Posterior cingulate gyrus (tissue), 11 donors: ENCODE measurements around the gene LRRC8A.
"Not testable (repeated sequence)": the region's sequence is repeated elsewhere in the genome, so short reads cannot be mapped to it uniquely, and the experiment has no call there.

ENCODE experiments used
- DNase-seq, 10 donors: peaks; one replicate each; pipeline versions ENCODE4 v3.0.0 to v3.0.0-alpha.2; 2020 to 2021; ENCODE audit warnings: mixed read lengths in 3 of 10
- intact Hi-C: fragments of 100-400 bp; cut with DNase I; formaldehyde crosslinking; loops from one replicate; pipeline ENCODE4 v1.15.1; 2023

The LRRC8A gene

DNA sequence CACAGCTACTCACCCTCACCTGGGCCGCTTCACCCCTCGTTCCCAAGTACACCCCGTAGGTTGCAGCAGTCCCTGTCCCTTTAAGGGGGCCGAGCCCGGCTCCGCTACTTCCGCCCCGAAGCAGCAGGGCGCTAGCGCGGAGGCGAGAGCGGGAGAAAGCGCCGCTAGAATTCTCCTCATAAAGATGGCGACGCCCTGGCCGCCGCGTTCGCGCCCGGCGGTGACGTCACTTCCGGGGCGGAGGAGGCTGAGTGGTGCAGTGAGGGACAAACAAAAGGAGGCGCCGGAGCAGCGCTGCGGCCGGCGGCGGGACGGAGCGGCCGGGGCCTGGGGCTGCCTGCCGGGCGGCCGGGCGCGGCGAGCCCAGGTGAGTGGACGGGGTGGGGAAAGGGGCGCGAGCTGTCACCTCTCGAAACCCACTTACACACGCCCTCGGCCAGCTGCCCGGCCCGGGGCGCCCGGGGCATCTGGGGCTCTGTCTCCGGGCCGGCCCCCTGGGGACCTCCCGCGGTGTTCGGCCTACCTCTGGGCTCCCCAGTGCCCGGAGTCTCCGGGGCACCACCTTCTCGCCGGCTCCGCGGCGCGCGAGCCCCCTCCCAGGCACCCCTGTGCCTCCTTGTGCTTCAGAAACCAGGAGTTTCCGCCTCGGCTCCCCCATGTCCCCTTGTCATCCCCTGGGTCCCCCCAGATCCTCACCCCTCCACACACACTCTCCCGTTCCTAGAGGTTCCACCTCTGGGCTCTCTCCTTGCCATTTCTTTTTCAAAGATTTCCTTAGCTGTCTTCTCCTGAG, at the start of gene LRRC8A, which contains the start of gene KYAT1:
LRRC8A (plus strand) TSS at position 250 of the 793 bp plus-strand sequence. CDS start 25,032 bp downstream, outside the sequence.
KYAT1 (minus strand) TSS at position 67 of the 793 bp plus-strand sequence. CDS start 36,545 bp downstream, outside the sequence.
- intact Hi-C loops = loop anchor here (5.0 kb wide), 1 partner anchor 40 kb away; the partner anchor contains the start of gene PHYHD1
- peak; percentile 96 to 100 (median 98) for DNase-seq

DNA sequence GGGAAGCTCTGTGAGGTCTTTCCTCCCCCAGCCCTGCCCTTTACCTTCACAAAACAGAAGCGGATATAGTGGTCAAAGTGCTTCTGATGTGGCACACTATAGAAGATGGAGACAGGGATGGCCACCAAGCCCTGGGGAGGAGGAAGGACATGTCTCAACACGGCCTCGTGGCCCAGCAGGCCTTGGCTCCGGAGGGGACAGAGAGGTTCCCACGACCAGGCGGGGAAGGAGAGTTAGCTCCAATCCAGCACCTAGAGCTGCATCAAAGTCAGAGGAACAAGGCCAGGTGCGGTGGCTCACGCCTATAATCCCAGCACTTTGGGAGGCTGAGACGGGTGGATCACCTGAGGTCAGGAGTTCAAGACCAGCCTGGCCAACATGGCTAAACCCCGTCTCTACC, 48.2 kb upstream of the LRRC8A start:
- intact Hi-C loops = no loop called here
- peak in 4 of 10 donors; percentile 24 to 64 (median 53) for DNase-seq

DNA sequence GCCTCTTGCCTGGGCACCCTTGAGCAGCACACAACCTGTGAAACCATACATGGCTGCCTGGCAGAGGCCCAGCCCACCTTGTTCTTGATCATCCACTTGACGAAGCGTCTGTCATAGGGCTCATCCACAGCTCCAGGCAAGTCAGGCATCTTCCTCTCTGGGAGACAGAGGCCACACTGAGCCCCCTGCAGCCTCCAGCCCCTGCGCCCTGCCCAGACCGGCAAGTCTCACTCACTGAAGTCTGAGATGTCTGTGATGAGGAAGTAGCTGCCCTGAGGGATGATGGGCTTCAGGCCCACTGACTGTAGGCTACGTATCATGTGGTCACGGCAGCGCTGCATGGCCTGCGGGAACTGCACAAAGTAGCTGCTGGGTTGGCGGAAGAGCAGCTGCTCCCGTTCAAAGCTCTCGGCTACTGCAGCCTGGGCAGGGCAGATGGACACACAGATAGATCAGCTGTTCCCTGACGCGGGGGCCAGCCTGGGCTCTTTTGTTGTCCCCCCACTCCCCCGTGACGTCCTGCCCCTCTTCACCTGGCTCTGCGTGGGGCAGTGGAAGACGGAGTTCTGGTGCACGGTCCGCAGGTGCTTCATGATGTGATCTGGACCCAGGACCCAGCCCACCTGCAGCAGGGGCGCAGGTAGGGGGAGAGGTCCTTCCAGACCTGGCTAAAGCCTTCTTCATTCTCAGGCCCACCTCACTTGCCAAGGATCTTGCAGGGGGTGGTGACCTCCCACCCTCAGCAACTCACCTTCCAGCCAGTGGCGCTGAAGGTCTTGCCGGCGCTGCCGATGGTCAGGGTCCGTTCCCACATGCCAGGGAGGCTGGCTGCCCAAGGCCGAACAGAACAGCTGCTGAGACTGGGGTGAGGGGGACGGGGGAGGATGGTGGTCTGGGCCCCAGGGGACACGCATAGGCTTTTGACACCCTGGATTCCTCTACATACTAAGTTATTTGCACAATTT, 46.4 kb upstream of the LRRC8A start:
- intact Hi-C loops = no loop called here
- peak in 3 of 10 donors; percentile 57 to 77 (median 60) for DNase-seq

DNA sequence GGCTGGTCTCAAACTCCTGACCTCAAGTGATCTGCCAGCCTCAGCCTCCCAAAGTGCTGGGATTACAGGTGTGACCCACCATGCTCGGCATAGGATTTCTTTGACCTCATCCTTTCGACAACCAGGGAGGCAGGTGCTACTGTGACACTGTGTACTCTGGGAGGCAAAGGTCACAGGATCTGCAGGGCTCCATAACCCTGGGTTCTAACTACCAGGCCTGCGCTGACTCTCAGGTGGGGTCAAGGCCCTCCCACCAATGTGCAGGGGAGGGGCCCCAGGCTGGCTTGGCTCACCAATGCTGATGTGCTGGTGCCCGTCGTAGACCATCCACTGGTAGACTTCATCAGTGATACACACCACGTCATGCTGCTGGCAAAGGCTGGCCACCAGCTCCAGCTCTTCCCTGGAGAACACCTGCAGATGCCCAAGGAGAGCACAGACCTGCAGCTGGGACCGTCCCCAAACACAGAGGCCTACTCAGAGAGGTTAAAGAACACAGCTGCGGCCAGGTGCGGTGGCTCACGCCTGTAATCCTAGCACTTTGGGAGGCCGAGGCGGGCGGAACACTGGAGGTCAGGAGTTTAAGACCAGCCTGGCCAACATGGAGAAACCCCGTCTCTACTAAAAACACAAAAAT, 45.3 kb upstream of the LRRC8A start:
- intact Hi-C loops = no loop called here
- peak in 3 of 10 donors; percentile 14 to 51 (median 27) for DNase-seq

DNA sequence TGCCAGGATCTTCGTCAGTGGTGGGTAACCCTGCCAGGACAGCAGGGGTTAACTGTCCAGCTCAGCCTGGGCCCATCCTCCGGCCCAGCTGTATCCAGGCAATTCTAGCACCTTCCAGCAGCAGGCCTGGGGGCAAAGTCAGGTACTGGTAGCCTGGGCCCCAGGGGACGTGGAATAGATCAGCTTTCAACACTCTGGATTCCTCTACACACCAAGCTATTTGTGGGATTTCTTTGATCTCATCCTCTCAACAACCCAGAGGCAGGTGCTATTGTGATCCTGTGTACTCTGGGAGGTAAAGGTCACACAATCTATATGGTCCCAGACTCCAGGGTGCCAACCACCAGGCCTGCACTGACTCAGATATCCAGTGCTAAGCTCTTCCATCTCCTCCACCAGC, 43.6 kb upstream of the LRRC8A start:
- intact Hi-C loops = no loop called here
- DNase-seq = peak in 1 of 10 donors; percentile 23

DNA sequence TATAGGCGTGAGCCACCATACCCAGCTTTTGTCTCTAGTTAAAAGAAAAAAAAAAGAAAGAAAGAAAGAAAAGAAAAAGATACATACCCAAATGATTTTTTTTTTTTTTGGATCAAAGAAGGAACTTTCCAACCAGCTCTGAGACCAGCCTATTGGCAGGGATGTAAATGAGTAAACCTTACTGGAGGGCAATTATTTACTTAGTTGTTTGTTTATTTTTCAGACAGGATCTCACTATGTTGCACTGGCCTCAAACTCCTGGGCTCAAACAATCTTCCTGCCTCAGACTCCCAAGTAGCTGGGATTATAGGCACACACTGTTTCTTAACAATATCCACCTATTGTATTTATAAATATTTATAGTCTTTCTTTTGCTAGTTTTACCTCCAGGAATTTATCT, 41.4 kb upstream of the LRRC8A start:
- DNase-seq = no peak
- intact Hi-C loops = no loop called here

DNA sequence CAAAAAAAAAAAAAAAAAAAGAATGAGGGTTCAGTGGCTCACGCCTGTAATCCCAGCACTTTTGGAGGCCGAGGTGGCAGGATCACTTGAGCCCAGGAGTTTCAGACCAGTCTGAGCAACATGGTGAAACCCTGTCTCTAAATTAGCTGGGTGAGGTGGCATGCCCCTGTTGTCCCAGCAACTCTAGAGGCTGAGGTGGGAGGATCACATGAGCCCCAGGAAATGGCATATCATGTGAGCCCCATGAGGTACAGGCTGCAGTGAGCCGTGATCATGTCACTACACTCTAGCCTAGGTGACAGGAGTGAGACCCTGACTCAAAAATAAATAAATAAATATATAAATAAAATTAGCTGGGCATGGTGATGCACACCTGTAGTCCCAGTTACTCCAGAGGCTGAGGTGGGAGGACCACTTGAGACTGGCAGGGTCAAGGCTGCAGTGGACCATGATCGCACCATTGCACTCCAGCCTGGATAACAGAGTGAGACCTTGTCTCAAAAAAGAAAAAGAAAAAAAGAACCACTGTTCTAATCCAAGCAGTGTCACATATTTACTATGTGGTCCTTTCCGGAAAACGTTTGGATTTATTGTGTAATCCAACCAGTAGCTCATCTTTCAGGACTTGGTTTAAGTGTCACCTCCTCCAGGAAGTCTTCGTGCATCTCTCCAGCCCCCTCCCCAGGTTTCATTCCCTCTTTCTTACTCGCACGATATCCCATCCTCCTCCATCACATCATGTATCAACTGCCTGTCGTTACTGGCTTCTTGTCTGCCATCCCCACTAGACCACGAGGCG, 40.0 kb upstream of the LRRC8A start:
- intact Hi-C loops = no loop called here
- DNase-seq = peak in 2 of 10 donors; percentile 21 to 39

DNA sequence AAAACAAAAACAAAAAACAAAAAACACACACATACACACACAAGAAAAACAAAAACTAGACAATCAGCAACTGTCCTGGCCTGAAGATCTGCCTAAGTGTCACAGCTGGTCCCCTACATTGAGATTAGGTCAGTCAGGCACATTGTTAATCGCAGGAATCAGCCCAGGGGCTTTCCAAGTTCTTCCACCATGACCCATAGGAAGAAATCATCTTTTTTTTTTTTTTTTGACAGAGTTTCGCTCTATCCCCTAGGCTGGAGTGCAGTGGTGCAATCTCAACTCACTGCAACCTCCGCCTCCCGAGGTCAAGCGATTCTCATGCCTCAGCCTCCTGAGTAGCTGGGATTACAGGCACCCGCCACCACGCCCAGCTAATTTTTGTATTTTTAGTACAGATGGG, 38.8 kb upstream of the LRRC8A start:
- DNase-seq = peak in 1 of 10 donors; percentile 18
- intact Hi-C loops = not testable (repeated sequence)

DNA sequence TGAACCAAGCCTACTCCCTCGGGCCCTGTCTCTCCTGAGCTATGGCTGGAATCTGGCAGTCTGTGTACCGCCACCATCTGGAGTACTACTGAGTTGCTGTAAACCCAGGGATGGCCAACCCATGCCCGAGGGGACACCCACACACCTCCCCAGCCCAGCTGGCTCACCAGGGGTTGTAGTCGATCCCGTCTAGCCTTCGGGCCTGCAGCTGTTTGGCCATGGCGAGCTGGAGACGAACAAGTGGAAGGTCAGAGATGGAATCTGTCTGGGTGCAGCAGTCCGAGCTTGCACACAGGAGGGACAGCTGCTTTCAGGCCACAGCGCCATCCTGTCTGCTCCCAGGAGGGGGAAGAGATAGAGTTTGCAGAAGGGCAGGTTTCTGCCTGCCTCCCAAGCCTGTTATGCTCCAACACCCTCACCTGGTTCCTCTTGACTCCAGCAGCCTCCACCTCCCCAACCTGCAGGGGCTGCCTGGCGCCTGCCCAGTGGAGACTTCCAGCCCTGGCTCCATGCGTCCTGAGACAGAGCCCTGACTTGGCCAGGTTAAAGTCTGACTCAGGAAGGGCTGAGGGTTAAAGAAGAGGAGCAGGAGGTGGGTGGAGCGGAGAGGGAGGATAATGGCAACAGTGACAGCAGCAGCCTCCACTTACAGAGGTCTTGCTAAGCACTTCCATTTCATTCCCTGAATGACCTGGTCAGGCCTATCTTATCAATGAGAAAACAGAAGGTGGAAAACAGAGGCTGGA, 36.6 kb upstream of the LRRC8A start:
- peak in 2 of 10 donors; percentile 62 to 72 for DNase-seq
- intact Hi-C loops = no loop called here

DNA sequence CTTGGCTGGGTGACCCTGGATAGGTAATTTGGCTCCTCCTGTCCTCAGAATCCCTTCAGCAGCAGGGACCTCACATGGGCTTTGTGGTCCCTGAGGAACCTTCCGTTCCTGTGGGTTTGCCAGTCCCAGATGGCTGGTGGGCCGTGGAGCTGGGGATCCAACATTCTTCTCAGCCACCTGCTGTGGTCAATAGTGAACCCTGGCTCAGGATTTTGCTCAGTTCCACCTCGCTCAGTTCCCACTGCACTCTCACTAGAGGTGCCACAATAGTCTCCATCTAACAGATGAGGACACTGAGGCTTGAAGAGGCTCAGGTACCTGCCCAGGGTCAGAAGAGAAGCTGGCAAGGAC, 35.3 kb upstream of the LRRC8A start:
- intact Hi-C loops = no loop called here
- peak in 2 of 10 donors; percentile 1 to 69 for DNase-seq

DNA sequence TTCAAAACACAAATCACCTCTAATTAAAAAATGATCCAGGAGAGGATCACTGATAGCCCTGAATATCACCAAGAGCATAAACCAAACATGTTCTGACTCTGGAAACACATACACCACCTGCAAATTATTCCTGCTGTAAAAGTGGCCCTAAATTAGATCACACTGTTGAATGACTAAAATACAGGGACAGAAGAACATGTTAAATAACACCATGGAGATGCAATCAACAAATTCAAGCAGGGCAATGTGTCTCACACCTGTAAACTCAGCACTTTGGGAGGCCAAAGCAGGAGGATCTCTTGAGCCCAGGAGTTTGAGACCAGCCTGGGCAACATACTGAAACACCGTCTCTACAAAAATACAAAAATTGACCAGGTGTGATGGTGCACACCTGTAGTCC, 34.1 kb upstream of the LRRC8A start:
- DNase-seq = no peak
- intact Hi-C loops = no loop called here

DNA sequence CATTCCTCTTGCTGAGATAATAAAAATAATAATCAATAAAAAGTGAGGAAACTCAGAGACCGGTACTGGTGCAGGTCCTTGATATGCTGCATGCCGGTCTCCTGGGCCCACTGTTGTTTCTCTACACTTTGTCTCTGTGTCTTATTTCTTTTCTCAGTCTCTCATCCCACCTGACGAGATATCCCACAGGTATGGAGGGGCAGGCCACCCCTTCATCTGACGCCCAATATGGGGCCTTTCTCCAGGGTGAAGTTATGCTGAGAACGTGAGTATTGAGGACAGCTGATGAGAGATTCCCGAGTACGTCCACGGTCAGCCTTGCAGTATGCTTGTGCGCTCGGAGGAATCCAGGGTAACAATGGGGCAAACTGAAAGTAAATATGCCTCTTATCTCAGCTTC, 30.9 kb upstream of the LRRC8A start:
- DNase-seq = peak in 1 of 10 donors; percentile 8
- intact Hi-C loops = not testable (repeated sequence)

DNA sequence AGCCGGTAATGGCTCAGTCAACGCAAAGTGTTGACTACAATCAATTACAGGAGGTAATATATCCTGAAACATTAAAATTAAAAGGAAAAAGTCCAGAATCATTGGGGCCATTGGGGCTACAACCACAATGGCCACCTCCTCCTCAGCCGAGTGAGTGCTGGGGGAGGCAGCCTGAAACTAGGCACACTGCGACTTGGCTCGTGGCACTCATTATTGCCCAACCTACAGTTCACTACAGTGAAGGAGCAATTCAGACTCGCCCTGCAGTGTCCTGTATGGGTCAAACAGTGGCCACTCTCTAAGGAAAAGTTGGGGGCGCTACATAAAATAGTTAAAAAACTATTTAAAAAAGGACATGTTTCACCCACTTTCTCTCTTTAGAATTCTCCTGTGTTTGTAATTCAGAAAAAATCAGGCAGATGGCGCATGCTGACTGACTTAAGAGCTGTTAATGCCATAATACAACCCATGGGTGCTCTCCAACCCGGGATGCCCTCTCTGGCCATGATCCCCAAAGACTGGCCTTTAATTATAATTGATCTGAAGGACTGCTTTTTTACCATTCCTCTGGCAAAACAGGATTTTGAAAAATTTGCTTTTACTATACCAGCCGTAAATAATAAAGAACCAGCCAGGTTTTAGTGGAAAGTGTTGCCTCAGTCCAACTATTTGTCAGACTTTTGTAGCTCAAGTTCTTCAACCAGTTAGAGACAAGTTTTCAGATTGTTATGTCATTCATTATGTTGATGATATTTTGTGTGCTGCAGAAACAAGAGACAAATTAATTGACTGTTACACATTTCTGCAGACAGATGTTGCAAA, 29.9 kb upstream of the LRRC8A start:
- intact Hi-C loops = loop anchor here (1.0 kb wide), 1 partner anchor 76 kb away; no protein-coding TSS in a partner anchor
- peak in 4 of 10 donors; percentile 28 to 86 (median 56) for DNase-seq

DNA sequence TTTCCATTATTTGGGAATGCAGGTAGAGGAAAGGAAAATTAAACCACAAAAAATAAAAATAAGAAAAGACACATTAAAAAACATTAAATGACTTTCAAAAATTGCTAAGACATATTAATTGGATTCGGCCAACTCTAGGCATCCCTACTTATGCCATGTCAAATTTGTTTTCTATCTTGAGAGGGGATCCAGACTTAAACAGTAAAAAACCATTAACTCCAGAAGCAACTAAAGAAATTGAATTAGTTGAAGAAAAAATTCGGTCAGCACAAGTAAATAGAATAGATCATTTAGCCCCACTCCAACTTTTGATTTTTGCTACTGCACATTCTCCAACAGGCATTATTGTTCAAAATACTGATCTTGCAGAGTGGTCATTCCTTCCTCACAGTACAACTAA, 29.3 kb upstream of the LRRC8A start:
- DNase-seq = not testable (repeated sequence)
- intact Hi-C loops = loop anchor here (1.0 kb wide), 1 partner anchor 76 kb away; no protein-coding TSS in a partner anchor

DNA sequence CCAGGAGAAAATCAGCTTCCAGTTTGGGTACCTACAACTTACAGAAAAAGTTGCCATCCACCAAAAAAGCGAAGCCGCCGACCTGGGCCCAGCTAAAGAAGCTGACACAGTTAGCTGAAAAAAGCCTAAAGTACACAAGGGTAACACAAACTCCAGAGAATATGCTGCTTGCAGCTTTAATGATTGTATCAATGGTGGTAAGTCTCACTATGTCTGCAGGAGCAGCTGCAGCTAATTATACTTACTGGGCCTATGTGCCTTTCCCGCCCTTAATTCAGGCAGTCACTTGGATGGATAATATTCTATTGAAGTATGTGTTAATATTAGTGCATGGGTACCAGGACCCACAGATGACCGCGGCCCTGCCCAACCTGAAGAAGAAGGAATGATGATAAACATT, 27.5 kb upstream of the LRRC8A start:
- intact Hi-C loops = not testable (repeated sequence)
- DNase-seq = peak in 1 of 10 donors; percentile 39

DNA sequence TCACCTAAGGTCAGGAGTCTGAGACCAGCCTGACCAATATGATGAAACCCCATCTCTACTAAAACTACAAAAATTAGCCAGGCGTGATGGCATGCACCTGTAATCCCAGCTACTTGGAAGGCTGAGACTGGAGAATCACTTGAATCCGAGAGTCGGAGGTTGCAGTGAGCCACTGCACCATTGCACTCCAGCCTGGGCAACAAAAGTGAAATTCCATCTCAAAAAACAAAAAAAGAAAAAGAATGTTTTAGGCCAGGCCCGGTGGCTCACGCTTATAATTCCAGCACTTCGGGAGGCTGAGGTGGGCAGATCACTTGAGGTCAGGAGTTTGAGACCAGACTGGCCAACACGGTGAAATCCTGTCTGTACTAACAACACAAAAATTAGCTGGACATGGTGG, 23.5 kb upstream of the LRRC8A start:
- peak in 2 of 10 donors; percentile 4 to 26 for DNase-seq
- intact Hi-C loops = not testable (repeated sequence)

DNA sequence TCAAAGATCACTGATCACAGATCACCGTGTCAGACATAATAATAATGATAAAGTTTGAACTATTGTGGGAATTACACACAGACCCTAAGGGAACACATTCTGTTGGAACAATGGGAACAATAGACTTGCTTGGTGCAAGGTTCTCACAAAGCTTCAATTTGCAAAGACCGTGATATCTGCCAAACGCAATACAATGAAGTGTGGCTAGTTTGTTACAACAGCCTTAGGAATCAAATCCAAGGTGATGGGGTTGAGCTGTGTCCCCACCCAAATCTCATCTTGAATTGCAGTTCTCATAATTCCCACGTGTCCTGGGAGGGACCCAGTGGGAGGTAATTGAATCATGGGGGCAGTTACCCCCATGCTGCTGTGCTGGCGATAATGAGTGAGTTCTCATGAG, 21.0 kb upstream of the LRRC8A start:
- intact Hi-C loops = no loop called here
- DNase-seq = peak in 1 of 10 donors; percentile 5

DNA sequence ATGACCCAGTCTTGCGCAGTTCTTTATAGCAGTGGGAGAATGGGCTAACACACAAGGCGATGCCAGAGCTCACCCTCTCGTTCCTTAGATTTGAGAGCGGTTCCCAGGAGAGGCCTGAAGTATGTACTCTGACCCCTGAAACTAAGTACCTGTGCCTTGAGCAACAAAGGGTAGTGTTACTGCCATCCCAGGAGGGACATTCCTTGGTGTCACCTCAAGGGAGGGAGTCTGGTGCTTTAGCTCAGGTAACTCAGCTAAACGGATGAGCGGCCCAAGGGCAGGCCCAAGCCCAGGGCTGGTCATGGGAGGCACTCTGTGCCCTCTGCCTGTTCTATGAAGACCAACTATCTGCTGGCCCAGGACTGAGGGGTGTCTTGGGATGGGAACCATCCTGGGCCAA, 20.4 kb upstream of the LRRC8A start:
- peak in 2 of 10 donors; percentile 35 to 69 for DNase-seq
- intact Hi-C loops = no loop called here
